Measurements from ENCODE around the gene PRAMEF7.
"Not testable (repeated sequence)": the region's sequence is repeated elsewhere in the genome, so short reads cannot be mapped to it uniquely, and the experiment has no call there.

The PRAMEF7 gene

DNA sequence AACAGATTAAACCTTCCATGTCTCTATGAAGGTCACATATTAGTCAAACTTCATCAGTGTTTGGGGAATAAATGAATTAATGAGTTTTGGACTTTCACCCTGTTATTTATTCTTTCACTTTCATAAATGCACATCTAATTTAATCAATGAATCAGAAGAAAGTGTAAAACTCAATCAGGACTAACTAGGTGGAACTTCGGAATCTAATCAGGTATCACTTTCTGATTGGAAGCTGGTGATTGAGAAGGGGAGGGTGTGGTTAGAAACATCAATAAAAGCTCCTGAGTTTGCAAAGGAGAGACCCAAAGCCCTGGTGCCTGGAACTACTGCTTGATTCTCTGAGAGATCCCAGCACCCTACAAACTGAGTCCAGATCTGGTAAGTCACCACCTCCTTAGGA is at the start of gene PRAMEF7:
Gene PRAMEF7 (plus strand): TSS at position 301 of the 400 bp plus-strand sequence. CDS start 1,083 bp downstream, outside the sequence.
- TF ChIP-seq, protein P1, sequence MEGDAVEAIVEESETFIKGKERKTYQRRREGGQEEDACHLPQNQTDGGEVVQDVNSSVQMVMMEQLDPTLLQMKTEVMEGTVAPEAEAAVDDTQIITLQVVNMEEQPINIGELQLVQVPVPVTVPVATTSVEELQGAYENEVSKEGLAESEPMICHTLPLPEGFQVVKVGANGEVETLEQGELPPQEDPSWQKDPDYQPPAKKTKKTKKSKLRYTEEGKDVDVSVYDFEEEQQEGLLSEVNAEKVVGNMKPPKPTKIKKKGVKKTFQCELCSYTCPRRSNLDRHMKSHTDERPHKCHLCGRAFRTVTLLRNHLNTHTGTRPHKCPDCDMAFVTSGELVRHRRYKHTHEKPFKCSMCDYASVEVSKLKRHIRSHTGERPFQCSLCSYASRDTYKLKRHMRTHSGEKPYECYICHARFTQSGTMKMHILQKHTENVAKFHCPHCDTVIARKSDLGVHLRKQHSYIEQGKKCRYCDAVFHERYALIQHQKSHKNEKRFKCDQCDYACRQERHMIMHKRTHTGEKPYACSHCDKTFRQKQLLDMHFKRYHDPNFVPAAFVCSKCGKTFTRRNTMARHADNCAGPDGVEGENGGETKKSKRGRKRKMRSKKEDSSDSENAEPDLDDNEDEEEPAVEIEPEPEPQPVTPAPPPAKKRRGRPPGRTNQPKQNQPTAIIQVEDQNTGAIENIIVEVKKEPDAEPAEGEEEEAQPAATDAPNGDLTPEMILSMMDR (IDR thresholded peaks at IDR 0.05): not testable (repeated sequence)

GRCh38 chr1:12886101-12886500 is 30.3 kb upstream of the PRAMEF7 start, which contains the start of gene PRAMEF4:
Gene PRAMEF4 (minus strand): TSS chr1:12886201. CDS start chr1:12883394, 2,807 bp downstream.
- TF ChIP-seq, protein P1 (IDR thresholded peaks at IDR 0.05): not testable (repeated sequence)

GRCh38 chr1:12898170-12898569 is 18.2 kb upstream of the PRAMEF7 start, which contains the start of gene PRAMEF10:
Gene PRAMEF10 (minus strand): TSS chr1:12898270. CDS start chr1:12895847, 2,423 bp downstream.
- TF ChIP-seq, protein P1 (IDR thresholded peaks at IDR 0.05): not testable (repeated sequence)

DNA sequence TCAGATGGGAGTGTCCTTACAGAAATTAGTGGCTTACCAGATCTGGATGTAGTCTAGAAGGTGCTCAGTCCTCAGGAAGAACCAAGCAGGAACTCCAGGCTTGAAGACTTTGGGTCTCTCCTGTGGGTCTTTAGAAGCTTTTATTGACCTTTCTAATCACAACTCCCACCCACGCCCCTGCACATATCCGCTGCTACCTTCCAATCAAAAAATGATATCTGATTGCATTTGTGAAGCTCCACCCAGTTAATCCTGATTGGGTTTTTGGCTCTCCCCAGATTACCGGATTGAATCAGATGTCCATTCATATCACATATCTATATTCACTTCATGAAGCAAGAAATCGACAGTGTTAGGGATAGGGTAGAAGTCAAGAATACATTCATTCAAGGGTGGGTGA is 31.1 kb downstream of the PRAMEF7 start, which contains the start of gene PRAMEF6:
Gene PRAMEF6 (minus strand): TSS at position 101 of the 400 bp plus-strand sequence. CDS start 5,062 bp downstream, outside the sequence.
- TF ChIP-seq, protein P1 (IDR thresholded peaks at IDR 0.05): not testable (repeated sequence)
